Vagina (tissue), 2 donors: ENCODE data around the gene VPS4A.

Experiments used
- POLR2A ChIP-seq, 2 donors: fragments of 450-650 bp; IDR thresholded peaks; one replicate each; pipeline ENCODE4 v1.6.1; 2017; ENCODE audit warnings: antibody characterized with exemption in 2 of 2, mild to moderate bottlenecking in 2 of 2, moderate library complexity in 2 of 2
- POLR2AphosphoS5 ChIP-seq, 2 donors: sonication (generic); formaldehyde crosslinking; IDR thresholded peaks; one replicate each; pipeline ENCODE4 v1.9.0; 2017; ENCODE audit warnings: antibody characterized with exemption in 2 of 2, mild to moderate bottlenecking in 2 of 2, low read depth in 1 of 2; ENCODE audit not compliant: insufficient read depth in 1 of 2
- TF ChIP-seq, protein P1 (sequence below), 3 experiments: fragments of 450-650 bp in 2 of 3; fragments of 200-600 bp in 1 of 3; sonication (generic) in 1 of 3; IDR thresholded peaks; one replicate each; pipeline ENCODE4 v1.5.1; 2017 to 2019; ENCODE audit warnings: antibody characterized with exemption in 3 of 3, mild to moderate bottlenecking in 2 of 3, moderate library complexity in 2 of 3

DNA sequence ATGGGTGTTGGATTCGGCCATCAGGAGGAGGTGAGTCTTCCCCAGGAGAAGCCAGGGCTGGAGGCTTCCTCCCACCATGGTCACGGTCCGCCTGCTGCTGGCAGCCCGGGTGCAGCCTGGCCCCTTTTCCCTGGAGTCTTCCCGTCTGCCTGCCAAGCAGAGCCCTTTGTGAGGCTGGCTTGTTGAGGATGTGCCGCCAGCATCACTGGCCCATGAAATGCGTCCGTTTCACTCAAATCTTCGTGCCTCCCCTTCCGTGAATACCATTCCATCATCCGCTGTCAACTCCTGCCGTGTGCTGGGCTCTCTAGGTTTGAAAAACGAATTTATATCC lies 9.6 kb downstream of the VPS4A start:
- TF ChIP-seq, protein P1, sequence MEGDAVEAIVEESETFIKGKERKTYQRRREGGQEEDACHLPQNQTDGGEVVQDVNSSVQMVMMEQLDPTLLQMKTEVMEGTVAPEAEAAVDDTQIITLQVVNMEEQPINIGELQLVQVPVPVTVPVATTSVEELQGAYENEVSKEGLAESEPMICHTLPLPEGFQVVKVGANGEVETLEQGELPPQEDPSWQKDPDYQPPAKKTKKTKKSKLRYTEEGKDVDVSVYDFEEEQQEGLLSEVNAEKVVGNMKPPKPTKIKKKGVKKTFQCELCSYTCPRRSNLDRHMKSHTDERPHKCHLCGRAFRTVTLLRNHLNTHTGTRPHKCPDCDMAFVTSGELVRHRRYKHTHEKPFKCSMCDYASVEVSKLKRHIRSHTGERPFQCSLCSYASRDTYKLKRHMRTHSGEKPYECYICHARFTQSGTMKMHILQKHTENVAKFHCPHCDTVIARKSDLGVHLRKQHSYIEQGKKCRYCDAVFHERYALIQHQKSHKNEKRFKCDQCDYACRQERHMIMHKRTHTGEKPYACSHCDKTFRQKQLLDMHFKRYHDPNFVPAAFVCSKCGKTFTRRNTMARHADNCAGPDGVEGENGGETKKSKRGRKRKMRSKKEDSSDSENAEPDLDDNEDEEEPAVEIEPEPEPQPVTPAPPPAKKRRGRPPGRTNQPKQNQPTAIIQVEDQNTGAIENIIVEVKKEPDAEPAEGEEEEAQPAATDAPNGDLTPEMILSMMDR (IDR thresholded peaks at IDR 0.05) = no peak
- no peak for TF ChIP-seq POLR2AphosphoS5 (IDR thresholded peaks at IDR 0.05; ENCODE audit: insufficient read depth in 1 of 2, low read depth in 1 of 2)
- TF ChIP-seq POLR2A (IDR thresholded peaks at IDR 0.05) = no peak
